GM23338 (cell line): ENCODE data around the gene RBM11. TPM values are rescaled to one million over a fixed set of nuclear protein-coding genes. Genes with fewer than 3 reads are reported as not detected.

ENCODE experiments used
- ATAC-seq: fragments of 200-7000 bp; cut with Tn5 transposase; 3 replicates; pipeline ENCODE4 v1.9.1; 2020
- DNase-seq: peaks from one replicate; pipeline ENCODE4 v3.0.0-alpha.2; 2015; ENCODE audit warnings: low spot score
- H2AFZ ChIP-seq: fragments of 200-600 bp; sonication (generic); 2 replicates; pipeline ENCODE4 v1.8.0; 2016; ENCODE audit warnings: antibody characterized with exemption, mild to moderate bottlenecking, moderate library complexity
- H3F3A ChIP-seq: fragments of 200-600 bp; sonication (generic); replicated peaks from 2 replicates; pipeline ENCODE4 v1.8.0; 2017; ENCODE audit warnings: antibody characterized with exemption, mixed run types, low read depth
- H3K27ac ChIP-seq: fragments of 200-600 bp; sonication (generic); 2 replicates; pipeline ENCODE4 v1.6.1; 2016; ENCODE audit warnings: low read depth
- H3K27me3 ChIP-seq: fragments of 200-600 bp; sonication (generic); 2 replicates; pipeline ENCODE4 v1.8.0; 2016; ENCODE audit warnings: mild to moderate bottlenecking, mixed run types, moderate library complexity; ENCODE audit not compliant: insufficient read depth
- H3K36me3 ChIP-seq: fragments of 200-600 bp; sonication (generic); 2 replicates; pipeline ENCODE4 v1.8.0; 2016; ENCODE audit warnings: mild to moderate bottlenecking; ENCODE audit not compliant: insufficient read depth
- H3K4me1 ChIP-seq: fragments of 200-600 bp; sonication (generic); 2 replicates; pipeline ENCODE4 v1.8.0; 2016; ENCODE audit warnings: mild to moderate bottlenecking, moderate library complexity; ENCODE audit not compliant: insufficient read depth
- H3K4me2 ChIP-seq: fragments of 200-600 bp; sonication (generic); 2 replicates; pipeline ENCODE4 v1.7.1; 2017; ENCODE audit warnings: mixed run types
- H3K4me3 ChIP-seq: fragments of 200-600 bp; sonication (generic); 2 replicates; pipeline ENCODE4 v1.6.1; 2016; ENCODE audit warnings: mixed run types
- H3K79me2 ChIP-seq: fragments of 200-600 bp; sonication (generic); replicated peaks from 2 replicates; pipeline ENCODE4 v1.8.0; 2017; ENCODE audit warnings: mild to moderate bottlenecking; ENCODE audit not compliant: insufficient read depth
- H3K9me2 ChIP-seq: fragments of 200-600 bp; sonication (generic); 2 replicates; pipeline ENCODE4 v1.8.0; 2017; ENCODE audit not compliant: insufficient read depth
- H4K20me1 ChIP-seq: fragments of 200-600 bp; sonication (generic); replicated peaks from 2 replicates; pipeline ENCODE4 v1.8.0; 2017; ENCODE audit warnings: mild to moderate bottlenecking; ENCODE audit not compliant: insufficient read depth
- H3K27ac Mint-ChIP-seq: 2 replicates; pipeline ENCODE4 v1.8.0; 2020; ENCODE audit warnings: inconsistent platforms, mild to moderate bottlenecking, moderate library complexity, mixed read lengths
- H3K27me3 Mint-ChIP-seq: 3 replicates; pipeline ENCODE4 v1.8.0; 2022; ENCODE audit warnings: low read depth, mild to moderate bottlenecking, moderate library complexity, mixed read lengths, inconsistent platforms; ENCODE audit not compliant: insufficient read depth, poor library complexity
- H3K36me3 Mint-ChIP-seq: 3 replicates; pipeline ENCODE4 v1.8.0; 2021; ENCODE audit warnings: low read depth, mild to moderate bottlenecking, inconsistent platforms, moderate library complexity, mixed read lengths
- H3K4me1 Mint-ChIP-seq: 3 replicates; pipeline ENCODE4 v1.8.0; 2020; ENCODE audit warnings: mild to moderate bottlenecking, inconsistent platforms, mixed read lengths
- H3K4me3 Mint-ChIP-seq: 3 replicates; pipeline ENCODE4 v1.8.0; 2021; ENCODE audit warnings: moderate library complexity, mild to moderate bottlenecking, inconsistent platforms, mixed read lengths
- H3K9me3 Mint-ChIP-seq: 3 replicates; pipeline ENCODE4 v1.8.0; 2020; ENCODE audit warnings: moderate library complexity, mild to moderate bottlenecking, inconsistent platforms, mixed read lengths
- EZH2phosphoT487 ChIP-seq: fragments of 200-600 bp; sonication (generic); IDR thresholded peaks from one replicate; pipeline ENCODE4 v1.8.1; 2018; ENCODE audit warnings: antibody characterized with exemption; ENCODE audit not compliant: unreplicated experiment
- REST ChIP-seq: IDR thresholded peaks from one replicate; pipeline ENCODE4 v1.6.1; 2018; ENCODE audit warnings: antibody characterized with exemption; ENCODE audit not compliant: unreplicated experiment
- ZNF114 ChIP-seq: fragments of 250-450 bp; sonication (Bioruptor Pico); IDR thresholded peaks from 2 replicates; pipeline ENCODE4 v1.5.0; 2020; ENCODE audit warnings: mild to moderate bottlenecking, moderate library complexity
- ZNF462 ChIP-seq: fragments of 250-450 bp; sonication (Bioruptor Pico); IDR thresholded peaks from 2 replicates; pipeline ENCODE4 v1.5.0; 2020; ENCODE audit warnings: mild to moderate bottlenecking, moderate library complexity
- polyA plus RNA-seq: library from polyadenylated mRNA; unstranded; fragments of >200 nt; fragmentation: Nextera tagmentation; extraction: Ambion mirVana; gene quantifications from 2 replicates; pipeline ENCODE4 v1.2.1, GENCODE V29; 2016
- total RNA-seq: library from RNA; depleted of rRNA; stranded (reverse); fragments of >200 nt; shearing (Covaris generic); gene quantifications from 2 replicates; pipeline ENCODE4 v1.2.3, GENCODE V29; 2014
- TF ChIP-seq, protein P1 (sequence below), 2 experiments: fragments of 200-600 bp in 1 of 2; sonication (generic) in 1 of 2; conservative IDR thresholded peaks; 2 replicates each; pipeline versions ENCODE4 v1.5.1 to v1.6.1; 2016 to 2017; ENCODE audit warnings: antibody characterized with exemption in 2 of 2, low read depth in 2 of 2, mild to moderate bottlenecking in 2 of 2, moderate library complexity in 1 of 2

Gene RBM11
- total and polyA plus RNA-seq, 2 experiments from 2014 or later, result 6.3 to 8.3 TPM

- H3K36me3 ChIP-seq, result no peaks in the 10 kb centered on the region
- no peak overlapping the region for H3K27ac ChIP-seq
- no peak for ATAC-seq
- Mint-ChIP-seq H3K27me3 (no peaks in the 10 kb centered on the region), H3K4me1 (peaks cover 31% of the 10 kb centered on the region; the same call in 2 of the 3 replicates), H3K9me3 (no peaks in the 10 kb centered on the region), H3K4me3 (no peak overlapping the region), H3K27ac (no peak overlapping the region), H3K36me3 (no peaks in the 10 kb centered on the region)
- DNase-seq, result no peak
- H3K9me2 ChIP-seq, result peaks cover 2% of the 10 kb centered on the region; the same call in 1 of the 2 replicates
- no peaks in the 10 kb centered on the region for H3F3A ChIP-seq
- H3K79me2 ChIP-seq, result no peaks in the 10 kb centered on the region
- TF ChIP-seq EZH2phosphoT487 (no peak), REST (no peak), ZNF462 (no peak), ZNF114 (CRISPR knock-in tag) (no peak)
- TF ChIP-seq, protein P1, sequence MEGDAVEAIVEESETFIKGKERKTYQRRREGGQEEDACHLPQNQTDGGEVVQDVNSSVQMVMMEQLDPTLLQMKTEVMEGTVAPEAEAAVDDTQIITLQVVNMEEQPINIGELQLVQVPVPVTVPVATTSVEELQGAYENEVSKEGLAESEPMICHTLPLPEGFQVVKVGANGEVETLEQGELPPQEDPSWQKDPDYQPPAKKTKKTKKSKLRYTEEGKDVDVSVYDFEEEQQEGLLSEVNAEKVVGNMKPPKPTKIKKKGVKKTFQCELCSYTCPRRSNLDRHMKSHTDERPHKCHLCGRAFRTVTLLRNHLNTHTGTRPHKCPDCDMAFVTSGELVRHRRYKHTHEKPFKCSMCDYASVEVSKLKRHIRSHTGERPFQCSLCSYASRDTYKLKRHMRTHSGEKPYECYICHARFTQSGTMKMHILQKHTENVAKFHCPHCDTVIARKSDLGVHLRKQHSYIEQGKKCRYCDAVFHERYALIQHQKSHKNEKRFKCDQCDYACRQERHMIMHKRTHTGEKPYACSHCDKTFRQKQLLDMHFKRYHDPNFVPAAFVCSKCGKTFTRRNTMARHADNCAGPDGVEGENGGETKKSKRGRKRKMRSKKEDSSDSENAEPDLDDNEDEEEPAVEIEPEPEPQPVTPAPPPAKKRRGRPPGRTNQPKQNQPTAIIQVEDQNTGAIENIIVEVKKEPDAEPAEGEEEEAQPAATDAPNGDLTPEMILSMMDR (conservative IDR thresholded peaks at IDR 0.05; ENCODE audit: low read depth in 2 of 2), result no peak
- no peaks in the 10 kb centered on the region for H3K27me3 ChIP-seq
- H3K4me3 ChIP-seq, result no peak overlapping the region
- no peak overlapping the region for H3K4me2 ChIP-seq
- H3K4me1 ChIP-seq, result peaks cover 11% of the 10 kb centered on the region; the same call in 1 of the 2 replicates
- no peaks in the 10 kb centered on the region for H4K20me1 ChIP-seq
- H2AFZ ChIP-seq, result no peak overlapping the region
Observed at GRCh38 chr21:14239281-14239680, 23.3 kb downstream of the RBM11 start.
